HG02623 (cell line): Measurements from ENCODE around the gene DYNLL2.
"Not testable (repeated sequence)": the region's sequence is repeated elsewhere in the genome, so short reads cannot be mapped to it uniquely, and the experiment has no call there.

ENCODE experiments used
- ATAC-seq: cut with Tn5 transposase; IDR thresholded peaks from one replicate; pipeline ENCODE4 v1.9.1; 2021; ENCODE audit warnings: moderate library complexity; ENCODE audit not compliant: unreplicated experiment

Gene DYNLL2

GRCh38 chr17:58082870-58083490 lies at the start of gene DYNLL2:
DYNLL2 (plus strand) TSS chr17:58083419; CDS start chr17:58087091, 3,672 bp downstream.
- peak; percentile 53 for ATAC-seq

GRCh38 chr17:58039975-58040374 lies 43.2 kb upstream of the DYNLL2 start:
- no peak for ATAC-seq

- ATAC-seq, result no peak
Measured at GRCh38 chr17:58040386-58040785, 42.8 kb upstream of the DYNLL2 start.

- ATAC-seq, result no peak
Measured at GRCh38 chr17:58041161-58041560, 42.1 kb upstream of the DYNLL2 start.

GRCh38 chr17:58043221-58044181 lies 39.7 kb upstream of the DYNLL2 start:
- no peak for ATAC-seq

- not testable (repeated sequence) for ATAC-seq
Measured at GRCh38 chr17:58044256-58044655, 39.0 kb upstream of the DYNLL2 start.

- ATAC-seq, result no peak
Measured at GRCh38 chr17:58046239-58047094, 36.8 kb upstream of the DYNLL2 start.

GRCh38 chr17:58047376-58048150 lies 35.7 kb upstream of the DYNLL2 start:
- no peak for ATAC-seq

- no peak for ATAC-seq
Measured at GRCh38 chr17:58049533-58049932, 33.7 kb upstream of the DYNLL2 start.

- no peak for ATAC-seq
Measured at GRCh38 chr17:58050966-58051365, 32.3 kb upstream of the DYNLL2 start.

GRCh38 chr17:58051468-58051867 lies 31.8 kb upstream of the DYNLL2 start:
- ATAC-seq, result no peak

GRCh38 chr17:58052407-58052806 lies 30.8 kb upstream of the DYNLL2 start:
- no peak for ATAC-seq

- no peak for ATAC-seq
Measured at GRCh38 chr17:58052945-58053715, 30.1 kb upstream of the DYNLL2 start.

GRCh38 chr17:58054641-58055040 lies 28.6 kb upstream of the DYNLL2 start:
- ATAC-seq, result no peak

GRCh38 chr17:58056476-58056875 lies 26.7 kb upstream of the DYNLL2 start:
- ATAC-seq, result no peak

- no peak for ATAC-seq
Measured at GRCh38 chr17:58059141-58059540, 24.1 kb upstream of the DYNLL2 start.

GRCh38 chr17:58060596-58061191 lies 22.5 kb upstream of the DYNLL2 start:
- ATAC-seq, result no peak

- no peak for ATAC-seq
Measured at GRCh38 chr17:58061672-58062071, 21.5 kb upstream of the DYNLL2 start.

GRCh38 chr17:58065238-58065637 lies 18.0 kb upstream of the DYNLL2 start:
- no peak for ATAC-seq
